ENCODE measurements around the gene CAMP.

CAMP gene

GRCh38 chr3:48215019-48215418 lies 8.3 kb upstream of the CAMP start:
- no peak for DNase-seq

- DNase-seq = no peak
Measured at GRCh38 chr3:48215466-48215865, 7.8 kb upstream of the CAMP start.

- no peak for DNase-seq
Measured at GRCh38 chr3:48215876-48216275, 7.4 kb upstream of the CAMP start.

- DNase-seq = no peak
Measured at GRCh38 chr3:48217449-48217848, 5.8 kb upstream of the CAMP start.

- no peak for DNase-seq
Measured at GRCh38 chr3:48218537-48218936, 4.8 kb upstream of the CAMP start.

GRCh38 chr3:48219543-48219942 lies 3.8 kb upstream of the CAMP start:
- no peak for DNase-seq

GRCh38 chr3:48220746-48221145 lies 2.5 kb upstream of the CAMP start:
- no peak for DNase-seq

GRCh38 chr3:48225587-48225986 lies 2.3 kb downstream of the CAMP start:
- no peak for DNase-seq

GRCh38 chr3:48226939-48227338 lies 3.6 kb downstream of the CAMP start:
- no peak for DNase-seq

GRCh38 chr3:48232232-48232631 lies 8.9 kb downstream of the CAMP start:
- DNase-seq = no peak

- DNase-seq = no peak
Measured at GRCh38 chr3:48232734-48233133, 9.4 kb downstream of the CAMP start.

- DNase-seq = no peak
Measured at GRCh38 chr3:48233542-48233941, 10.2 kb downstream of the CAMP start.

GRCh38 chr3:48236531-48236930 lies 13.2 kb downstream of the CAMP start:
- no peak for DNase-seq

GRCh38 chr3:48238531-48239085 lies 15.3 kb downstream of the CAMP start:
- no peak for DNase-seq

- DNase-seq = peak; percentile 49
Measured at GRCh38 chr3:48240000-48240963, 17.0 kb downstream of the CAMP start.

- DNase-seq = no peak
Measured at GRCh38 chr3:48241796-48242455, 18.6 kb downstream of the CAMP start.

- no peak for DNase-seq
Measured at GRCh38 chr3:48243886-48244285, 20.6 kb downstream of the CAMP start.

- DNase-seq = no peak
Measured at GRCh38 chr3:48244461-48244860, 21.2 kb downstream of the CAMP start.

- no peak for DNase-seq
Measured at GRCh38 chr3:48245136-48245535, 21.8 kb downstream of the CAMP start.

- no peak for DNase-seq
Measured at GRCh38 chr3:48247401-48247811, 24.1 kb downstream of the CAMP start.

GRCh38 chr3:48248095-48248850 lies 25.0 kb downstream of the CAMP start:
- DNase-seq = no peak

GRCh38 chr3:48256557-48256956 lies 33.3 kb downstream of the CAMP start:
- no peak for DNase-seq

- DNase-seq = no peak
Measured at GRCh38 chr3:48258530-48258929, 35.2 kb downstream of the CAMP start.
